Activated T-cell treated with anti-CD3 and anti-CD28 coated beads, Interleukin-2, amount 50 U/mL, for 1 hour (primary cell): ENCODE measurements around the gene SBDS.
"Not testable (repeated sequence)": the region's sequence is repeated elsewhere in the genome, so short reads cannot be mapped to it uniquely, and the experiment has no call there.

Experiments used
- DNase-seq: peaks from one replicate; pipeline ENCODE4 v3.0.0-alpha.2; 2020

Gene SBDS

GRCh38 chr7:66994051-66994450 lies 1.3 kb downstream of the SBDS start:
- DNase-seq = not testable (repeated sequence)

- not testable (repeated sequence) for DNase-seq
Measured at GRCh38 chr7:66989552-66989951, 5.8 kb downstream of the SBDS start.

DNA sequence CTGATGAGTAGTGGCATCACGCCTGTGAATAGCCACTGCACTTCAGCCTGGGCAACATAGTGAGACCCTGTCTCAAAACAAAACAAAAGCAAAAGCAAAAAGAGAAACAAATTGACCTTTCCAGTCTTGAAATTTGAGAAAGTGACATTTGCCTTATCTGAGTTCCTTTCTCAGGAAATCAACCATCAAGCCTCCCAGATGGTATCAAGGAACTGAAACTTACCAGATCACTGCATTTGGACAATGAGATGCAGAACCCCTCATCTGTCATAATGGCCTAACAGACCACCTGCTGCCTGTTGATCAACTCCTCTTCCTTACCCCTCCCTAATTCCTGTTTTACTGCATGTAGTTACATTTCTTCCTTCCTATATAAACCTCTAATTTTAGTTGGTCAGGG lies 15.1 kb downstream of the SBDS start:
- DNase-seq = not testable (repeated sequence)

- not testable (repeated sequence) for DNase-seq
Measured at GRCh38 chr7:66979013-66979412, 16.4 kb downstream of the SBDS start.

DNA sequence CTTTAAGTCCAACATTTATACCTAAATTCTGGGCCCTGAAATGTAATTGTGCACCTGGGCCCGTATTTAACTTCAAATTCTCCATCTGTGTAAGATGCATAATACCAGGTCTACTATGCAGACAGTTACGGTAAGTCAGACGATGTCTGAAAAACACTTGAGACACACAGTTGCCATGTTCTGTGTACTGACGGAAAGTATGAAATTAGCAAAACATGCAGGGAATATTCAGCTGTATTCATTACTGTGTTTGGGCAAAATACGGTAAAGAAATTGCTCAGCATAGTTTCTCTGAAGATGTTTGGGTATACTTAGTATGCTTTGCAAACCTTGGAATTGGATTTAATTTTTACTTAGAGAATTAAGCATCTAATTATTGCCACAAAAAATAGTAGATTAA lies 17.1 kb downstream of the SBDS start:
- not testable (repeated sequence) for DNase-seq

DNA sequence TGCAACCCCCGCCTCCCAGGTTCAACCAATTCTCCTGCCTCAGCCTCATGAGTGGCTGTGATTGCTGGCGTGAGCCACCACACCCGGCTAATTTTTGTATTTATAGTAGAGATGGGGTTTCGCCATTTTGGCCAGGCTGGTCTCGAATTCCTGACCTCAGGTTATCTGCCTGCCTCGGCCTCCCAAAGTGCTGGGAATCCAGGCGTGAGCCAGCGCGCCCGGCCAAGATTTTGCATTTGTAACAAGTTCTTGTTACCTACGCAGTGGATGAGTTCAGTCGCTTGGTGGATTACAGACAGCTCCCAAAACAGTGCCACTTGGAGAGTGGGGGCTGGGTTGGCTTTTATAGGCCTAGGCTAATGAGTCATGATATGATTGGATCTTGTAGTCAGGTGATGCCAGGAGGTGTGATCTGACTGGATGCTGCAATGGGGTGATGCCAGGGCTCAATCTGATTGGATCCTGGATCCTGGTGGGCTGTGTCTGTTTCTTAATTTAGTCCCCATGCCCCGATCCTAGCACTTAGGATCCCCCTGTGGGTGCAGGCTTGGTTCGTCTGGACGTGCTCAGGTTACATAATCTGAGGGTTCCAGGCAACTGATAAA lies 20.3 kb downstream of the SBDS start:
- DNase-seq = no peak

DNA sequence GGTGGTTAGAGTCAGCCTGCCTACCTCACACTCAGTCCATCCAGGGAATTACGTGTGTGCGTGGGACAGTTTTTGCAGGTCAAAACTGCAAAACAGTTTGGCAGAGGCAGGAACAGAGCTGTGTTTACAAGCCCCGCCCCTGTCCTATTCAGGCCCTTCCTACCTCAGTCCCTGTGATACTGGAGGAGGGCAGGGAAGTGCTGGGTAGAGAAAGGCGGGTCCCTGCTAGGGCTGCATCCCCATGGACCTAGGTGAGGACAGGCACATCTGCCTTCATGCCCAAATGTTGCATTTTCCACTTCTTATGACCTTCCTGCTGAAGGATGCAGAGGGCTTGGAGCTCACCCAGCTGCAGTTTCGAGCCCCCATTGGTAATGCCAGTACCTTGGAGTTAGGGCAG lies 25.1 kb downstream of the SBDS start:
- DNase-seq = no peak

GRCh38 chr7:66969001-66969400 lies 26.4 kb downstream of the SBDS start:
- DNase-seq = not testable (repeated sequence)

GRCh38 chr7:66967029-66967428 lies 28.4 kb downstream of the SBDS start:
- DNase-seq = no peak

DNA sequence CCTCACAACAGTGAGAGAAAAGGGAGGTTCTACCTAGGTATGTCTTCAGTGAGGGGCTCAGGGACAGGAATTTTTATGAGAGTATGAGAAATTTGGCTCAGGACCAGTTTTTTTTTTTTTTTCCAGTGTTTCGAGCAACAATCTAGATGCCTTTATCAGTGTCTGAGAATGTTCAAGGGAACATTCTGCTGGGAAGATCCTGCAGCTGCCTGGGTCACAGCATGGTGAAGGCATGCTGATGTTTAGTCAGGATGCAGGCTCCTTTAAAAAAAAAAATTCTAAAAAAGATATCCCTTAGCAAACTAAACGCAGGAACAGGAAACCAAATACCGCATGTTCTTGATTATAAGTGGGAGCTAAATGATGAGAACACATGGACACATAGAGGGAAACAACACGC lies 31.0 kb downstream of the SBDS start:
- DNase-seq = no peak

DNA sequence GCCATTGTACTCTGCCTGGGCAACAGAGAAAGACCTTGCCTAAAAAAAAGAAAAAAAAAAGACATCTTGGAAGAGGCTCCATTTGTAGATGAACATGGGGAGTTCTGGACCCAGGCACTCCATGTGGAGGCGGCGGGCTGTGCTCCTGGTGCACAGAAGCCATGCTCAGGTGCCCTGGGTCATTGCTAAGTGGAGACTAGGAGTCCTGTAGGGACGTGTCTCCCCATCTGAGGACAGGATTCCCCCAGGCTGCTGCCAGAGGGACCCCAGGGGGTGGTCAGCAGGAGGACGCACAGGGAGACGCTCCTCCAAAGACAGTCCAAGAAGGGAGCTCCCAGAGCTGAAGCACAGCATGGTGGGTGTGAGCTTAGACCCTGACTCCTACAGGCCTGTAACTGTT lies 34.3 kb downstream of the SBDS start:
- no peak for DNase-seq

GRCh38 chr7:66960192-66960591 lies 35.2 kb downstream of the SBDS start:
- DNase-seq = no peak

DNA sequence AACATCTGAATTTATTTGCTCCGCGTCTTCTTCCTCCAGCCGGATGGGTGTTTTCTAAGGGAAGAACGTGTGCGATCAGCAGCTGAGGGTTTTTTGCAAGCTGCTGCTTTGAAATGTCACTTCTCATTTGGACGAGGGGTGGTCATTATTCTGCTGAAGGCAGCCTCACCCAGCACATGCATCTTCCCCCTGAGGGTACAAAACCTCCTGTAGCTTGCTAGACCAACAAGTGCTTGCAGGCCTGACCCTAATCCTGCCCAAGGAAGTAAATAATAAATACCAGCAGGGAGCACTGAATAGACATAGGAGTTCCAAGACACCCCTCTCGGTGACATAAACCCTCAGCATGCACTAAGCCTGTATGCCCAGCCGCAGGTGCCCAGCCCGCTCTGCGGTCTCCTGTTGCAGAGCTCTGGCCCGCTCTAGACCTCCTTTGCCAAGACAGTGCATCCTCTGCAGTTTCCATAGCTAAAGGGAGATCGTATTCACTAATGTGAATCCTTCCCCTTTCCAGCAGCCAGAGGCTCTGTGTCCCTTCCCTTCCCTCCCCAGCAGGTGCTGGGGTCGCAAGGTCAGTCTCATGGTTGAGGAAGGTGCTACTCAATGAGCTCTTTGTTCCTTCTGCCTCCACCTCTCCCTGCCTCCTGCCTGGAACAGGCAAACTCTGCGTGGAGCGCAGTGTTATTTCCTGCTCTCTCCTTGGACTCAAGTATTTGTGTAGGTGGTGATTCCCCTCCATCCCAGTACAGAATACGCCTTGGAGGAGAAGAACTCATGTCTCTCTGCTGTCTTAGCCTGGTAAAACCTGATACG lies 36.6 kb downstream of the SBDS start:
- DNase-seq = no peak

DNA sequence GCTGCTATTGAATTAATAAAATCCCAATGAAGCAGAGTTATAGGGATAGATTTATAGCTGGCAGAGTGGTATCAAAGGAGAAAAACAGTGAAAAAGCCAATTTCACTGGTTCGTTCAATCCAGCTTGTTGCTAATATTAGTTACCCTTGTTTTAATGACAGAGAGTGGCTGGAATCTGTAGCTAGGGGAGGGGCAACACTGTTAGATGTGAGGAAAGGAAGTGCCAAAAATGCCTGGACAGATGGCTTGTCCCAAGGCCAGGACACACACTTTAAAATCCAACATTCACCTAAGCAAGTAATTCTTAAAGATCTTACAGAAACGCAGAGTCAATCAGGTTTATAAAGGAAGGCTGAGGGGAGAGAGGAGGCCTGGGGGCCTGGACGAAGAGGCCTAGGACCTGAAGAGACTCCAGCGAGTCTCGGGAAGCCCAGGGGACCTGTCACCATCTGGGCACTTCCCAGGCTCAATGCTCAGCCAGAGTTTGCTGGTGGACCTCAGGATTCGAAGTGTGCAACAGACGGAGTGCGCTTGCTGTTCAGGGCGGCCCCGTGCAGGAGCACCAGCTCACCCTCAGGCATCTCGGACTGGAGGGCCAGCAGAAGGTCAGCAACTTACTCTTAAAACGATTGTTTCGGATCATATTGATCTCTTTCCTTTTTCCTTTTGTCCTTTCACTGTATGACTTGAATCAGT lies 37.6 kb downstream of the SBDS start:
- DNase-seq = no peak

GRCh38 chr7:66953044-66953427 lies 42.4 kb downstream of the SBDS start:
- no peak for DNase-seq

DNA sequence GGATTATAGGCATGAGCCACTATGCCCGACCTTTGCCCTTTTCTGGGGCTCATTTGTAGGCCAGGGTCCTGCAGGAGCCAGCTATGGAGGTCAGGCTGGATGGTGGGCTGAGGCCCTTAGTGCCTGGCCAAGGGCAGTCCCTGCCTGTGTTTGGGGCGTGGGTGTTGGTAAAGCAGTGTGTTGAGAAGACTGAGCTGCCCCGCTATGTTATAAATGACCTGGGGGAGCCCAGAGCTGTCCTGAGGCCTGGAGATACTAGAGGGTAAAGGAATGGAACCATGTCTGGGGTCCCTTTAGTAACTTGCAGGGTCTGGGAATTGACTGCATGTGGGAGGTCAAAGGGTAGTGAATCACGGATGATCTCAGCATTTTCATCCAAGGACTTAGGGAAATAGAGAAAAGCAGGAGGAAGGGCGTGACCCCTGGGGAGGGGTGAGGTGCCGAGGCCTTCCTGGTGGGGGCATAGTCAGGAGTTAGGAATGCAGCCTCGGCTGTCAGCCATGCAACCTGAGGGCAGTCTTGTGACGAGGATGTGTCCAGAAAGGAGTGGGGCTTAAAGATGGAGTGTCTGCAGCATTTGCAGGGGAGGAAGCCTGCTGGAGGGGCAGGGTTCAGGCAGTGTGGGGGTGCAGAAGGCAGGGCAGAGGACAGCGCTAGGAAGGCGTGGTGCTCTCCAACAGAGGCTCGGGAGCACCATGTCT lies 42.9 kb downstream of the SBDS start:
- no peak for DNase-seq

- DNase-seq = no peak
Measured at GRCh38 chr7:66950763-66951162, 44.6 kb downstream of the SBDS start.

GRCh38 chr7:66950311-66950710 lies 45.1 kb downstream of the SBDS start:
- no peak for DNase-seq

GRCh38 chr7:66948480-66949109 lies 46.8 kb downstream of the SBDS start:
- DNase-seq = no peak

GRCh38 chr7:66946545-66946944 lies 48.8 kb downstream of the SBDS start:
- DNase-seq = no peak

- no peak for DNase-seq
Measured at GRCh38 chr7:66939325-66939724, 56.1 kb downstream of the SBDS start.

- DNase-seq = no peak
Measured at GRCh38 chr7:66937940-66938339, 57.4 kb downstream of the SBDS start.
